H1 (cell line): Measurements from ENCODE around the gene ITGB2. TPM values are rescaled to one million over a fixed set of nuclear protein-coding genes. Genes with fewer than 3 reads are reported as not detected.

Source experiments
- CHD1 ChIP-seq: IDR thresholded peaks from 2 replicates; pipeline ENCODE4 v1.6.1; 2012; ENCODE audit warnings: low read depth, low read length, improper control_type of control experiment
- EGR1 ChIP-seq: IDR thresholded peaks from 2 replicates; pipeline ENCODE4 v1.6.1; 2011; ENCODE audit warnings: low read depth, low read length, borderline replicate concordance
- EZH2 ChIP-seq: fragments of 200-600 bp; sonication (generic); IDR thresholded peaks from 2 replicates; pipeline ENCODE4 v1.7.1; 2012; ENCODE audit warnings: low read depth, mild to moderate bottlenecking, moderate library complexity, low read length, inconsistent platforms; ENCODE audit not compliant: severe bottlenecking
- HDAC2 ChIP-seq, 2 experiments: fragments of 300-600 bp in 1 of 2; sonication (generic) in 1 of 2; IDR thresholded peaks; 2 replicates each; pipeline ENCODE4 v1.6.1; 2011 to 2012; ENCODE audit warnings: low read depth in 2 of 2, low read length in 2 of 2, mild to moderate bottlenecking in 2 of 2, moderate library complexity in 2 of 2, borderline replicate concordance in 1 of 2, inconsistent platforms in 1 of 2
- JUN ChIP-seq: IDR thresholded peaks from 2 replicates; pipeline ENCODE4 v1.6.1; 2011; ENCODE audit warnings: low read depth, mild to moderate bottlenecking, improper control_type of control experiment, low read length
- KDM4A ChIP-seq: IDR thresholded peaks from one replicate; pipeline ENCODE4 v1.7.1; 2012; ENCODE audit warnings: low read depth, mild to moderate bottlenecking, moderate library complexity, low read length, inconsistent platforms; ENCODE audit not compliant: severe bottlenecking
- SRF ChIP-seq: IDR thresholded peaks from 2 replicates; pipeline ENCODE4 v1.6.1; 2011; ENCODE audit warnings: mild to moderate bottlenecking, low read depth, low read length, moderate library complexity
- polyA plus RNA-seq, 7 experiments: library from polyadenylated mRNA; depleted of rRNA in 3 of 7; stranded (reverse) in 5 of 7; unstranded in 2 of 7; fragments of >200 nt in 5 of 7; fragments of 200-250 nt in 2 of 7; gene quantifications; 1 replicate in 5 of 7; 2 replicates in 1 of 7; 4 replicates in 1 of 7; pipeline versions ENCODE4 v1.2.1 to v1.2.3, GENCODE V29; 2011 to 2013; ENCODE audit warnings: missing spikeins in 2 of 7, mixed read lengths in 2 of 7
- total RNA-seq: library from RNA; stranded (reverse); fragmentation: NEBNext Ultra II Directional; extraction: Animal tissue kit (Norgen Biotek cat#: 25700); gene quantifications from 2 replicates; pipeline ENCODE4 v1.2.1, GENCODE V29; 2021
- TF ChIP-seq, protein P1 (sequence below): fragments of 300-600 bp; sonication (generic); IDR thresholded peaks from 2 replicates; pipeline ENCODE4 v1.7.1; 2012; ENCODE audit warnings: low read length, moderate library complexity, mild to moderate bottlenecking, inconsistent platforms; ENCODE audit not compliant: insufficient replicate concordance
- TF ChIP-seq, protein P2 (sequence below): IDR thresholded peaks from 2 replicates; pipeline ENCODE4 v1.6.1; 2011; ENCODE audit warnings: low read length, improper control_type of control experiment
- TF ChIP-seq, protein P3 (sequence below): IDR thresholded peaks from 2 replicates; pipeline ENCODE4 v1.6.1; 2012; ENCODE audit warnings: inconsistent platforms

The ITGB2 gene
- total and polyA plus RNA-seq, 2 of the 8 experiments (the other 6 are each of a cell fraction or from before 2014, with no cell fraction given): 0.24 to 0.63 TPM

DNA sequence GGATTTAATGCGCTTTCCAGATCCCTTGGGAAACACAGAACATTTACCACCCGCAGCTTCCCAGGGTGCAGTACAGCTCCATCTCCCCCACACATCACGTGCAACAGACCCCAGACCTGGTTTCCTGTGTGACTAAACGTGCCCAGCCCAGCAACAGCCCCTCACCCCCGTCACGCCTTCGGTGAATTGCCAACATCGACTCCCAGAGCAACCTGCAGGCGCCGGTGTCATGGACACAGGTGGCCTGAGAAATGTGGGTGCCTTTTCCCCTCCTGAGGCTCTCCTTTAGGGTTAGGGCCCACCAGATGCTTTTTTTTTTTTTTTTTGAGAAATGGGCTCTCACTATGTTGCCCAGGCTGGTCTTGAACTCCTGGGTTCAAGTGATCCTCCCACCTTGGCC is 78.6 kb downstream of the ITGB2 start (continued):
- TF ChIP-seq, protein P1, sequence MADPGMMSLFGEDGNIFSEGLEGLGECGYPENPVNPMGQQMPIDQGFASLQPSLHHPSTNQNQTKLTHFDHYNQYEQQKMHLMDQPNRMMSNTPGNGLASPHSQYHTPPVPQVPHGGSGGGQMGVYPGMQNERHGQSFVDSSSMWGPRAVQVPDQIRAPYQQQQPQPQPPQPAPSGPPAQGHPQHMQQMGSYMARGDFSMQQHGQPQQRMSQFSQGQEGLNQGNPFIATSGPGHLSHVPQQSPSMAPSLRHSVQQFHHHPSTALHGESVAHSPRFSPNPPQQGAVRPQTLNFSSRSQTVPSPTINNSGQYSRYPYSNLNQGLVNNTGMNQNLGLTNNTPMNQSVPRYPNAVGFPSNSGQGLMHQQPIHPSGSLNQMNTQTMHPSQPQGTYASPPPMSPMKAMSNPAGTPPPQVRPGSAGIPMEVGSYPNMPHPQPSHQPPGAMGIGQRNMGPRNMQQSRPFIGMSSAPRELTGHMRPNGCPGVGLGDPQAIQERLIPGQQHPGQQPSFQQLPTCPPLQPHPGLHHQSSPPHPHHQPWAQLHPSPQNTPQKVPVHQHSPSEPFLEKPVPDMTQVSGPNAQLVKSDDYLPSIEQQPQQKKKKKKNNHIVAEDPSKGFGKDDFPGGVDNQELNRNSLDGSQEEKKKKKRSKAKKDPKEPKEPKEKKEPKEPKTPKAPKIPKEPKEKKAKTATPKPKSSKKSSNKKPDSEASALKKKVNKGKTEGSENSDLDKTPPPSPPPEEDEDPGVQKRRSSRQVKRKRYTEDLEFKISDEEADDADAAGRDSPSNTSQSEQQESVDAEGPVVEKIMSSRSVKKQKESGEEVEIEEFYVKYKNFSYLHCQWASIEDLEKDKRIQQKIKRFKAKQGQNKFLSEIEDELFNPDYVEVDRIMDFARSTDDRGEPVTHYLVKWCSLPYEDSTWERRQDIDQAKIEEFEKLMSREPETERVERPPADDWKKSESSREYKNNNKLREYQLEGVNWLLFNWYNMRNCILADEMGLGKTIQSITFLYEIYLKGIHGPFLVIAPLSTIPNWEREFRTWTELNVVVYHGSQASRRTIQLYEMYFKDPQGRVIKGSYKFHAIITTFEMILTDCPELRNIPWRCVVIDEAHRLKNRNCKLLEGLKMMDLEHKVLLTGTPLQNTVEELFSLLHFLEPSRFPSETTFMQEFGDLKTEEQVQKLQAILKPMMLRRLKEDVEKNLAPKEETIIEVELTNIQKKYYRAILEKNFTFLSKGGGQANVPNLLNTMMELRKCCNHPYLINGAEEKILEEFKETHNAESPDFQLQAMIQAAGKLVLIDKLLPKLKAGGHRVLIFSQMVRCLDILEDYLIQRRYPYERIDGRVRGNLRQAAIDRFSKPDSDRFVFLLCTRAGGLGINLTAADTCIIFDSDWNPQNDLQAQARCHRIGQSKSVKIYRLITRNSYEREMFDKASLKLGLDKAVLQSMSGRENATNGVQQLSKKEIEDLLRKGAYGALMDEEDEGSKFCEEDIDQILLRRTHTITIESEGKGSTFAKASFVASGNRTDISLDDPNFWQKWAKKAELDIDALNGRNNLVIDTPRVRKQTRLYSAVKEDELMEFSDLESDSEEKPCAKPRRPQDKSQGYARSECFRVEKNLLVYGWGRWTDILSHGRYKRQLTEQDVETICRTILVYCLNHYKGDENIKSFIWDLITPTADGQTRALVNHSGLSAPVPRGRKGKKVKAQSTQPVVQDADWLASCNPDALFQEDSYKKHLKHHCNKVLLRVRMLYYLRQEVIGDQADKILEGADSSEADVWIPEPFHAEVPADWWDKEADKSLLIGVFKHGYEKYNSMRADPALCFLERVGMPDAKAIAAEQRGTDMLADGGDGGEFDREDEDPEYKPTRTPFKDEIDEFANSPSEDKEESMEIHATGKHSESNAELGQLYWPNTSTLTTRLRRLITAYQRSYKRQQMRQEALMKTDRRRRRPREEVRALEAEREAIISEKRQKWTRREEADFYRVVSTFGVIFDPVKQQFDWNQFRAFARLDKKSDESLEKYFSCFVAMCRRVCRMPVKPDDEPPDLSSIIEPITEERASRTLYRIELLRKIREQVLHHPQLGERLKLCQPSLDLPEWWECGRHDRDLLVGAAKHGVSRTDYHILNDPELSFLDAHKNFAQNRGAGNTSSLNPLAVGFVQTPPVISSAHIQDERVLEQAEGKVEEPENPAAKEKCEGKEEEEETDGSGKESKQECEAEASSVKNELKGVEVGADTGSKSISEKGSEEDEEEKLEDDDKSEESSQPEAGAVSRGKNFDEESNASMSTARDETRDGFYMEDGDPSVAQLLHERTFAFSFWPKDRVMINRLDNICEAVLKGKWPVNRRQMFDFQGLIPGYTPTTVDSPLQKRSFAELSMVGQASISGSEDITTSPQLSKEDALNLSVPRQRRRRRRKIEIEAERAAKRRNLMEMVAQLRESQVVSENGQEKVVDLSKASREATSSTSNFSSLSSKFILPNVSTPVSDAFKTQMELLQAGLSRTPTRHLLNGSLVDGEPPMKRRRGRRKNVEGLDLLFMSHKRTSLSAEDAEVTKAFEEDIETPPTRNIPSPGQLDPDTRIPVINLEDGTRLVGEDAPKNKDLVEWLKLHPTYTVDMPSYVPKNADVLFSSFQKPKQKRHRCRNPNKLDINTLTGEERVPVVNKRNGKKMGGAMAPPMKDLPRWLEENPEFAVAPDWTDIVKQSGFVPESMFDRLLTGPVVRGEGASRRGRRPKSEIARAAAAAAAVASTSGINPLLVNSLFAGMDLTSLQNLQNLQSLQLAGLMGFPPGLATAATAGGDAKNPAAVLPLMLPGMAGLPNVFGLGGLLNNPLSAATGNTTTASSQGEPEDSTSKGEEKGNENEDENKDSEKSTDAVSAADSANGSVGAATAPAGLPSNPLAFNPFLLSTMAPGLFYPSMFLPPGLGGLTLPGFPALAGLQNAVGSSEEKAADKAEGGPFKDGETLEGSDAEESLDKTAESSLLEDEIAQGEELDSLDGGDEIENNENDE: no peak
- TF ChIP-seq, protein P2, sequence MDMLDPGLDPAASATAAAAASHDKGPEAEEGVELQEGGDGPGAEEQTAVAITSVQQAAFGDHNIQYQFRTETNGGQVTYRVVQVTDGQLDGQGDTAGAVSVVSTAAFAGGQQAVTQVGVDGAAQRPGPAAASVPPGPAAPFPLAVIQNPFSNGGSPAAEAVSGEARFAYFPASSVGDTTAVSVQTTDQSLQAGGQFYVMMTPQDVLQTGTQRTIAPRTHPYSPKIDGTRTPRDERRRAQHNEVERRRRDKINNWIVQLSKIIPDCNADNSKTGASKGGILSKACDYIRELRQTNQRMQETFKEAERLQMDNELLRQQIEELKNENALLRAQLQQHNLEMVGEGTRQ: no peak
- TF ChIP-seq EZH2 (no peak), HDAC2 (IDR thresholded peaks at IDR 0.05; ENCODE audit: borderline replicate concordance in 1 of 2, low read depth in 2 of 2, low read length in 2 of 2) (no peak), EGR1 (no peak), JUN (no peak), CHD1 (no peak), KDM4A (no peak), SRF (no peak)
- TF ChIP-seq, protein P3, sequence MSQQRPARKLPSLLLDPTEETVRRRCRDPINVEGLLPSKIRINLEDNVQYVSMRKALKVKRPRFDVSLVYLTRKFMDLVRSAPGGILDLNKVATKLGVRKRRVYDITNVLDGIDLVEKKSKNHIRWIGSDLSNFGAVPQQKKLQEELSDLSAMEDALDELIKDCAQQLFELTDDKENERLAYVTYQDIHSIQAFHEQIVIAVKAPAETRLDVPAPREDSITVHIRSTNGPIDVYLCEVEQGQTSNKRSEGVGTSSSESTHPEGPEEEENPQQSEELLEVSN: no peak
